HCT116 (cell line): ENCODE measurements around the gene HEMGN. TPM values are rescaled to one million over a fixed set of nuclear protein-coding genes. Genes with fewer than 3 reads are reported as not detected.

ENCODE experiments used
- ATAC-seq: fragments of 200-7000 bp; cut with Tn5 transposase; 2 replicates; pipeline ENCODE4 v1.9.1; 2020; ENCODE audit warnings: mild to moderate bottlenecking, moderate library complexity
- BruUV-seq: library from RNA; stranded (reverse); fragments of 400-500 nt; replicated peaks from 2 replicates; lab custom pipeline; 2021; lab: Mats Ljungman, UMichigan
- CTCF ChIA-PET: fragments of 300-600 bp; sonication (Branson Sonifier 250); formaldehyde crosslinking; loops from one replicate; lab custom pipeline; 2021; ENCODE audit warnings: antibody characterized with exemption; lab: Charles Lee
- POLR2A ChIA-PET: fragments of 300-600, 350-600 bp; sonication (Branson Sonifier 250); formaldehyde crosslinking; loops from one replicate; lab custom pipeline; 2021; ENCODE audit warnings: antibody characterized with exemption; lab: Charles Lee
- RAD21 ChIA-PET, 2 experiments: fragments of 300-600 bp; sonication (Branson Sonifier 250); formaldehyde crosslinking; loops; one replicate each; lab custom pipeline; 2023; ENCODE audit warnings: low total read pairs in 2 of 2; ENCODE audit not compliant: uncharacterized antibody in 2 of 2, unreplicated experiment in 2 of 2, low non-redundant PET in 1 of 2; lab: Charles Lee
- DNase-seq: peaks from one replicate; pipeline ENCODE4 v3.0.0-alpha.2; 2010; ENCODE audit warnings: low read depth, low spot score
- H2AFZ ChIP-seq: fragments of 200-600 bp; shearing (Covaris generic), sonication (generic); 2 replicates; pipeline ENCODE4 v1.6.1; 2017; ENCODE audit warnings: low read depth, mixed run types, mixed read lengths, antibody characterized with exemption, low read length; ENCODE audit not compliant: poor library complexity, severe bottlenecking
- H3K27ac ChIP-seq: 2 replicates; pipeline ENCODE4 v1.5.1; 2012; ENCODE audit warnings: low read depth, low read length
- H3K27me3 ChIP-seq: fragments of 200-600 bp; sonication (generic); 2 replicates; pipeline ENCODE4 v1.6.1; 2016; ENCODE audit warnings: mixed run types, low read length, mixed read lengths; ENCODE audit not compliant: insufficient read depth
- H3K36me3 ChIP-seq, 2 experiments: fragments of 200-500 bp in 1 of 2; fragments of 200-600 bp in 1 of 2; sonication (Bioruptor generic) in 1 of 2; sonication (generic) in 1 of 2; 2 replicates each; pipeline versions ENCODE4 v1.5.1 to v1.6.1; 2014 to 2016; ENCODE audit warnings: low read length in 2 of 2, inconsistent platforms in 1 of 2, mixed read lengths in 1 of 2, mixed run types in 1 of 2; ENCODE audit not compliant: insufficient read depth in 2 of 2, control insufficient read depth in 1 of 2
- H3K4me1 ChIP-seq, 2 experiments: fragments of 200-600 bp in 1 of 2; sonication (generic) in 1 of 2; 2 replicates each; pipeline versions ENCODE4 v1.5.1 to v1.6.1; 2012 to 2017; ENCODE audit warnings: low read length in 2 of 2, inconsistent platforms in 1 of 2, mild to moderate bottlenecking in 1 of 2, mixed read lengths in 1 of 2, mixed run types in 1 of 2, moderate library complexity in 1 of 2; ENCODE audit not compliant: insufficient read depth in 2 of 2, control insufficient read depth in 1 of 2
- H3K4me2 ChIP-seq: fragments of 200-600 bp; sonication (generic); 2 replicates; pipeline ENCODE4 v1.6.1; 2017; ENCODE audit warnings: mixed run types, low read length, mixed read lengths
- H3K4me3 ChIP-seq, 2 experiments: fragments of 200-600 bp in 1 of 2; sonication (generic) in 1 of 2; replicated peaks in 1 of 2; 2 replicates each; pipeline ENCODE4 v1.5.1; 2011 to 2016; ENCODE audit warnings: low read length in 2 of 2, control low read depth in 1 of 2, low read depth in 1 of 2, mild to moderate bottlenecking in 1 of 2, mixed read lengths in 1 of 2, mixed run types in 1 of 2
- H3K79me2 ChIP-seq: fragments of 200-600 bp; sonication (generic); 2 replicates; pipeline ENCODE4 v1.6.1; 2017; ENCODE audit warnings: mild to moderate bottlenecking, mixed run types, low read length, moderate library complexity, mixed read lengths; ENCODE audit not compliant: insufficient read depth
- H3K9ac ChIP-seq: fragments of 200-600 bp; sonication (generic); 2 replicates; pipeline ENCODE4 v1.6.1; 2016; ENCODE audit warnings: low read length, mixed read lengths
- H3K9me2 ChIP-seq: fragments of 200-600 bp; sonication (generic), shearing (Covaris generic); 2 replicates; pipeline ENCODE4 v1.6.1; 2017; ENCODE audit warnings: mixed run types, mild to moderate bottlenecking, moderate library complexity; ENCODE audit not compliant: insufficient read depth
- H3K9me3 ChIP-seq, 2 experiments: fragments of 200-500 bp in 1 of 2; fragments of 200-600 bp in 1 of 2; sonication (Bioruptor generic) in 1 of 2; sonication (generic) in 1 of 2; 2 replicates each; pipeline ENCODE4 v1.6.1; 2014 to 2017; ENCODE audit warnings: low read length in 2 of 2, mixed read lengths in 2 of 2, inconsistent platforms in 1 of 2, low read depth in 1 of 2, mild to moderate bottlenecking in 1 of 2, mixed run types in 1 of 2, moderate library complexity in 1 of 2; ENCODE audit not compliant: control insufficient read depth in 1 of 2, insufficient read depth in 1 of 2
- H4K20me1 ChIP-seq: fragments of 200-600 bp; sonication (generic), shearing (Covaris generic); 2 replicates; pipeline ENCODE4 v1.6.1; 2017; ENCODE audit warnings: mixed run types, mild to moderate bottlenecking, moderate library complexity; ENCODE audit not compliant: insufficient read depth
- CBX3 ChIP-seq: IDR thresholded peaks from 2 replicates; pipeline ENCODE4 v1.6.1; 2012; ENCODE audit warnings: low read depth
- CTCF ChIP-seq, 3 experiments: fragments of 200-600 bp in 1 of 3; sonication (generic) in 1 of 3; IDR thresholded peaks in 2 of 3; conservative IDR thresholded peaks in 1 of 3; 2 replicates each; pipeline ENCODE4 v1.5.1; 2012 to 2017; ENCODE audit warnings: low read depth in 2 of 3, low read length in 2 of 3, antibody characterized with exemption in 1 of 3, borderline replicate concordance in 1 of 3, control low read depth in 1 of 3, mild to moderate bottlenecking in 1 of 3, mixed read lengths in 1 of 3, mixed run types in 1 of 3, moderate library complexity in 1 of 3; ENCODE audit not compliant: insufficient read depth in 1 of 3
- EGR1 ChIP-seq: IDR thresholded peaks from 2 replicates; pipeline ENCODE4 v1.6.1; 2012; ENCODE audit warnings: low read depth
- EZH2 ChIP-seq: fragments of 200-600 bp; sonication (generic); IDR thresholded peaks from 2 replicates; pipeline ENCODE4 v1.6.1; 2017; ENCODE audit warnings: antibody characterized with exemption, mixed run types
- FOSL1 ChIP-seq: IDR thresholded peaks from 2 replicates; pipeline ENCODE4 v1.6.1; 2012; ENCODE audit warnings: low read depth
- JUND ChIP-seq: IDR thresholded peaks from 2 replicates; pipeline ENCODE4 v1.6.1; 2012
- POLR2A ChIP-seq: IDR thresholded peaks from 2 replicates; pipeline ENCODE4 v1.7.0; 2011; ENCODE audit warnings: borderline replicate concordance; ENCODE audit not compliant: insufficient read depth, insufficient read length; ENCODE audit errors: extremely low read depth
- POLR2AphosphoS5 ChIP-seq: IDR thresholded peaks from 2 replicates; pipeline ENCODE4 v1.6.1; 2011; ENCODE audit warnings: mild to moderate bottlenecking, low read depth, low read length, moderate library complexity
- RAD21 ChIP-seq: IDR thresholded peaks from 2 replicates; pipeline ENCODE4 v1.6.1; 2012; ENCODE audit warnings: low read depth, mild to moderate bottlenecking
- SIN3A ChIP-seq: IDR thresholded peaks from 2 replicates; pipeline ENCODE4 v1.6.1; 2012; ENCODE audit warnings: low read depth
- SP1 ChIP-seq: IDR thresholded peaks from 2 replicates; pipeline ENCODE4 v1.6.1; 2012; ENCODE audit warnings: low read depth
- SRF ChIP-seq: IDR thresholded peaks from 2 replicates; pipeline ENCODE4 v1.6.1; 2012; ENCODE audit warnings: low read depth
- TCF7L2 ChIP-seq: IDR thresholded peaks from 2 replicates; pipeline ENCODE4 v1.7.0; 2011; ENCODE audit warnings: borderline replicate concordance, inconsistent platforms; ENCODE audit not compliant: insufficient read depth, insufficient read length; ENCODE audit errors: extremely low read depth
- ZFX ChIP-seq: fragments of 450-650 bp; IDR thresholded peaks from 2 replicates; pipeline ENCODE4 v1.6.1; 2017
- intact Hi-C: fragments of 100-400 bp; cut with micrococcal nuclease; formaldehyde crosslinking; loops from 2 replicates; pipeline ENCODE4 v1.10.0; 2022
- total RNA-seq: library from RNA; stranded (reverse); gene quantifications from one replicate; pipeline ENCODE4 v1.2.1, GENCODE V29; 2021; ENCODE audit not compliant: unreplicated experiment
- TF ChIP-seq, protein P1 (sequence below): IDR thresholded peaks from 2 replicates; pipeline ENCODE4 v1.6.1; 2012

Gene HEMGN
- total RNA-seq, 1 experiment from 2014 or later: not detected

DNA sequence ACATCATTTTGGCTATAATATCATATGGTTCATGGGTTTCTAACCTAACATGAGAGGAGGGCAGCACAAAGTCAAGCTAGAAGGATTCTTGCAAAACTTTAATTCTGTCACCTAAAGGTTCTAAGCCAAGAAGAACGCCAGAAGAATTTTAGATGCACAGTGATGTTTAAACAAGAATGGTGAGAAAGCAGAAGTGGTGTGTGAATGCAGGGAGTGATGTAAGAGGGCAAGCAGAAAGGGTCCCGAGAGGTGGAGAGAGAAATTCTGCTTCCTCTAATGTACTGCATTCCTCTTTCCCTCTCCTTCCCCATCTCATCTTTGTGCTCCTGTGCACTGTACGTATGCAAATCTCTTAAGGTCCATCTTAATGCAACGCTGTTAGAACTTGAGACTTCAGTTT is 13.6 kb downstream of the HEMGN start:
- peak overlapping the region; percentile 89 for H2AFZ ChIP-seq
- H3K9ac ChIP-seq: no peak overlapping the region
- peaks cover 4 to 17% of the 10 kb centered on the region in 2 experiments; a peak in 3 of 4 replicates for H3K4me1 ChIP-seq
- H3K27ac ChIP-seq: no peak overlapping the region
- peak overlapping the region; percentile 83 for H3K4me2 ChIP-seq
- ChIA-PET CTCF (interaction anchor here (0.8 to 3.3 kb wide), 6 partner anchors 13 to 340 kb away, joined by 3 to 20 read pairs (median 4); partner anchors contain the start of genes NANS and XPA), RAD21 (no interaction called here), POLR2A (no interaction called here)
- intact Hi-C loops: no loop called here
- no TSS peak for BruUV-seq
- H3K9me3 ChIP-seq: no peaks in the 10 kb centered on the region
- H3K79me2 ChIP-seq: peaks cover 12% of the 10 kb centered on the region; the same call in 1 of the 2 replicates
- no peak for DNase-seq
- ATAC-seq: no peak
- no peaks in the 10 kb centered on the region for H3K9me2 ChIP-seq
- H4K20me1 ChIP-seq: no peaks in the 10 kb centered on the region
- TF ChIP-seq POLR2AphosphoS5 (no peak), FOSL1 (no peak), TCF7L2 (no peak), JUND (no peak)
- TF ChIP-seq, protein P1, sequence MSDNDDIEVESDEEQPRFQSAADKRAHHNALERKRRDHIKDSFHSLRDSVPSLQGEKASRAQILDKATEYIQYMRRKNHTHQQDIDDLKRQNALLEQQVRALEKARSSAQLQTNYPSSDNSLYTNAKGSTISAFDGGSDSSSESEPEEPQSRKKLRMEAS: no peak
- H3K4me3 ChIP-seq: no peak overlapping the region
- peaks cover 6% of the 10 kb centered on the region; the same call in 1 of the 2 replicates for H3K27me3 ChIP-seq
- H3K36me3 ChIP-seq: no peaks in the 10 kb centered on the region

DNA sequence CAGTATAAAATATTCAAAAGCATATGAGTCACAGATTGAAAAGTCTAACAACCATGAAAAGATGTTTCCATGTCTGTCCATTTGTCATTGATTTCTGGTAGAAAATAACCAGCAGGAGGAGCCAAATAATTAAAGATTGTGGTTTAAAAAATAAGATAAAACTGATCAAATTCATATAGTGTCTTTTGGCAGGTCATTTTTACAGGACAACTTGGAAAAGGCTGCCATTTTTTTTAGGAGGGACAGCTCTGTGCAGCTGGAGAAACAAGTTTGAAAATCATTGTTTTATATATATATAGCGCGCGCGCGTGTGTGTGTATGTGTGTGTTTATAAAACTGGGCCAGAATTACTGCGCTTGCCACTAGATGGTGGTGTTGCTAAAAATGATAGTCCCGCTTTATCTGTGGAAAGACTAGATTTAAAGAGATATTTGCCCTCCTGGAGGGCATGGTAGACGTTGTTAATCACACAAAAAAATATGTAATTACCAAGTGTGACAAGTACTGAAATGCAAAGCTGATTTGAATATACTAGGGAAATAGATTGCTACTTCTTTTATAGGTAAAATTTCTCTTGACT is 14.4 kb downstream of the HEMGN start:
- Histone ChIP-seq H3K27ac (peak overlapping the region; percentile 91; the same call in 1 of the 2 replicates), H3K9me3 (no peaks in the 10 kb centered on the region), H2AFZ (peak overlapping the region; percentile 89), H3K9ac (peak overlapping the region; percentile 69), H4K20me1 (no peaks in the 10 kb centered on the region), H3K79me2 (peaks cover 12% of the 10 kb centered on the region; the same call in 1 of the 2 replicates), H3K4me1 (peaks cover 4 to 17% of the 10 kb centered on the region in 2 experiments; a peak in 3 of 4 replicates), H3K9me2 (no peaks in the 10 kb centered on the region), H3K27me3 (peaks cover 3% of the 10 kb centered on the region; the same call in 1 of the 2 replicates), H3K4me3 (peak overlapping the region; percentile 67; a peak in 3 of 4 replicates), H3K36me3 (no peaks in the 10 kb centered on the region), H3K4me2 (peak overlapping the region; percentile 83)
- ChIA-PET POLR2A (interaction anchor here (1.2 kb wide), 1 partner anchor 13 kb away, joined by 5 read pairs; no protein-coding TSS in a partner anchor), RAD21 (no interaction called here), CTCF (interaction anchor here (0.8 to 3.3 kb wide), 13 partner anchors 9 to 340 kb away, joined by 3 to 20 read pairs (median 4); partner anchors contain the start of genes ANP32B, NANS and XPA)
- DNase-seq (peak; percentile 74), ATAC-seq (peak; percentile 57)
- BruUV-seq: no TSS peak
- intact Hi-C loops: loop anchor here (1.0 to 2.0 kb wide), 5 partner anchors 31 to 340 kb away; partner anchors contain the start of gene ANP32B
- peak; percentile 74 for TF ChIP-seq RAD21
- no peak for TF ChIP-seq POLR2A
- TF ChIP-seq CTCF (IDR thresholded peaks at IDR 0.05 in 2 of 3, conservative IDR thresholded peaks at IDR 0.05 in 1 of 3; ENCODE audit: borderline replicate concordance in 1 of 3, insufficient read depth in 1 of 3, low read depth in 2 of 3, low read length in 2 of 3): peak; percentile 65 to 99 (median 83)
- no peak; the same call in 1 of the 2 replicates for TF ChIP-seq CBX3
- TF ChIP-seq EGR1: no peak
- no peak for TF ChIP-seq EZH2
- TF ChIP-seq POLR2AphosphoS5: no peak
- TF ChIP-seq SP1: peak; percentile 44; the same call in 1 of the 2 replicates
- TF ChIP-seq, protein P1: peak; percentile 52
- 0 out of 2 replicates have a peak, but pooled peaks have one; percentile 29 for TF ChIP-seq SIN3A
- TF ChIP-seq SRF: no peak
- no peak for TF ChIP-seq ZFX
- no peak for TF ChIP-seq FOSL1
